A549 (cell line): Measurements from ENCODE around the gene SLC22A23.

Experiments
- BHLHE40 ChIP-seq: IDR thresholded peaks from 2 replicates; pipeline ENCODE4 v1.6.1; 2012; ENCODE audit warnings: low read depth, low read length, inconsistent platforms
- EP300 ChIP-seq, 2 experiments: fragments of >200 bp; sonication (Bioruptor Twin); formaldehyde crosslinking; IDR thresholded peaks; 2 replicates in 1 of 2; 3 replicates in 1 of 2; pipeline ENCODE4 v1.6.1; 2016 to 2017
- POLR2A ChIP-seq: IDR thresholded peaks from 2 replicates; pipeline ENCODE4 v1.6.1; 2012; ENCODE audit warnings: mild to moderate bottlenecking, low read length
- RCOR1 ChIP-seq: fragments of 150-350 bp; IDR thresholded peaks from 2 replicates; pipeline ENCODE4 v1.6.1; 2014; ENCODE audit warnings: antibody characterized with exemption, low read length, low read depth
- RFX5 ChIP-seq: fragments of 450-650 bp; IDR thresholded peaks from 2 replicates; pipeline ENCODE4 v1.7.1; 2014; ENCODE audit warnings: antibody characterized with exemption, mild to moderate bottlenecking, moderate library complexity
- TF ChIP-seq, protein P1 (sequence below): fragments of >200 bp; sonication (Bioruptor Twin); formaldehyde crosslinking; IDR thresholded peaks from 3 replicates; pipeline ENCODE4 v1.5.1; 2016
- TF ChIP-seq, protein P2 (sequence below): fragments of 250-450 bp; sonication (Bioruptor Pico); IDR thresholded peaks from 2 replicates; pipeline ENCODE4 v1.5.0; 2021; ENCODE audit warnings: mild to moderate bottlenecking, moderate library complexity, borderline replicate concordance

DNA sequence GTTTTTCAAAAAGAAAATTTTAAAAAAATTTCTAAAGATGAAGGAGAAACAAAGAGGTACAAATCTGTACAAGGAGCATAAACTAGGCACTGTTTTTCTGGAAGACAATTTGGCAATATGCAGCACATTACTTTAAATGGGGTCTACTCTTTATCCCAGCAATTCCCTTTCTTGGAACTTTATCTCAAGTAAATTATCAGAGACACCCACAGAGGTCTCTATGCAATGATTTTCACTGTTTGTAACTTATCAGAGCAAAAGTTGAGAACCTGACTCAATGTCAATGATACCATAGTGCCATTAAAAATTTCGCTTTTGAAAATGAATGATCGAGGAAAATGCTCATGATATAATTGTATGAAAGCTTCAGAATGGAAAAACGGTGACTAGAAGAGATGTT, 35.7 kb downstream of the SLC22A23 start:
- TF ChIP-seq, protein P1, sequence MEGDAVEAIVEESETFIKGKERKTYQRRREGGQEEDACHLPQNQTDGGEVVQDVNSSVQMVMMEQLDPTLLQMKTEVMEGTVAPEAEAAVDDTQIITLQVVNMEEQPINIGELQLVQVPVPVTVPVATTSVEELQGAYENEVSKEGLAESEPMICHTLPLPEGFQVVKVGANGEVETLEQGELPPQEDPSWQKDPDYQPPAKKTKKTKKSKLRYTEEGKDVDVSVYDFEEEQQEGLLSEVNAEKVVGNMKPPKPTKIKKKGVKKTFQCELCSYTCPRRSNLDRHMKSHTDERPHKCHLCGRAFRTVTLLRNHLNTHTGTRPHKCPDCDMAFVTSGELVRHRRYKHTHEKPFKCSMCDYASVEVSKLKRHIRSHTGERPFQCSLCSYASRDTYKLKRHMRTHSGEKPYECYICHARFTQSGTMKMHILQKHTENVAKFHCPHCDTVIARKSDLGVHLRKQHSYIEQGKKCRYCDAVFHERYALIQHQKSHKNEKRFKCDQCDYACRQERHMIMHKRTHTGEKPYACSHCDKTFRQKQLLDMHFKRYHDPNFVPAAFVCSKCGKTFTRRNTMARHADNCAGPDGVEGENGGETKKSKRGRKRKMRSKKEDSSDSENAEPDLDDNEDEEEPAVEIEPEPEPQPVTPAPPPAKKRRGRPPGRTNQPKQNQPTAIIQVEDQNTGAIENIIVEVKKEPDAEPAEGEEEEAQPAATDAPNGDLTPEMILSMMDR, result no peak
- TF ChIP-seq EP300 (IDR thresholded peaks at IDR 0.05) (no peak), RFX5 (no peak), POLR2A (no peak), RCOR1 (no peak), BHLHE40 (no peak)
- TF ChIP-seq, protein P2, sequence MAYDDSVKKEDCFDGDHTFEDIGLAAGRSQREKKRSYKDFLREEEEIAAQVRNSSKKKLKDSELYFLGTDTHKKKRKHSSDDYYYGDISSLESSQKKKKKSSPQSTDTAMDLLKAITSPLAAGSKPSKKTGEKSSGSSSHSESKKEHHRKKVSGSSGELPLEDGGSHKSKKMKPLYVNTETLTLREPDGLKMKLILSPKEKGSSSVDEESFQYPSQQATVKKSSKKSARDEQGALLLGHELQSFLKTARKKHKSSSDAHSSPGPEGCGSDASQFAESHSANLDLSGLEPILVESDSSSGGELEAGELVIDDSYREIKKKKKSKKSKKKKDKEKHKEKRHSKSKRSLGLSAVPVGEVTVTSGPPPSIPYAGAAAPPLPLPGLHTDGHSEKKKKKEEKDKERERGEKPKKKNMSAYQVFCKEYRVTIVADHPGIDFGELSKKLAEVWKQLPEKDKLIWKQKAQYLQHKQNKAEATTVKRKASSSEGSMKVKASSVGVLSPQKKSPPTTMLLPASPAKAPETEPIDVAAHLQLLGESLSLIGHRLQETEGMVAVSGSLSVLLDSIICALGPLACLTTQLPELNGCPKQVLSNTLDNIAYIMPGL (CRISPR knock-in tag), result no peak
